HG03442 (cell line): ENCODE results near the gene COQ8A.
A peak's percentile ranks its signal among the peaks of the same experiment; 100 is the strongest.

Experiments used
- ATAC-seq: cut with Tn5 transposase; IDR thresholded peaks from one replicate; pipeline ENCODE4 v1.9.1; 2021; ENCODE audit warnings: mild to moderate bottlenecking, moderate library complexity; ENCODE audit not compliant: unreplicated experiment

The COQ8A gene

DNA sequence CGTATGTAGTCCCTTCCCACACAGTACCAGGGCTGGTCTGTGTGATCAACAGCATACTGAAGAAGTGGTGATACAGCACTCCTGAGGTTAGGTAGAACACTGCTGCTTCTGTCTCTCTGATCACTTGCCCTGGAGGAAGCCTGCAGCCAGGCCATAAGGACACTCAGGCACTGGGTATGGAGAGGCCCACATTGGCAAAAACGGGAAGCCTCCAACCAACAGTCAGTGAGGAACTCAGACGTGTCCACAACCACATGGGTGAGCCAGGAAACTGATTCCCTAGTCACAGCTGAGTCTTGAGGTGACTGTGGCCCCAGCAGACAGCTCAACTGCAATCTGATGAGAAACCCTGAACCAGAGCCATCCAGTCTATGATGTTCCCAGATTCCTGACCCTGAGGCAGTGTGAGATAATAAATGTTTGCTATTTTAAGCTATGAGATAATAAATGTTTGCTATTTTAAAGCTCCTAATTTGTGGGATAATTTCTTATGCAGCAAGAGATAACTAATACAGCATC, 62.5 kb downstream of the COQ8A start:
- ATAC-seq: no peak

DNA sequence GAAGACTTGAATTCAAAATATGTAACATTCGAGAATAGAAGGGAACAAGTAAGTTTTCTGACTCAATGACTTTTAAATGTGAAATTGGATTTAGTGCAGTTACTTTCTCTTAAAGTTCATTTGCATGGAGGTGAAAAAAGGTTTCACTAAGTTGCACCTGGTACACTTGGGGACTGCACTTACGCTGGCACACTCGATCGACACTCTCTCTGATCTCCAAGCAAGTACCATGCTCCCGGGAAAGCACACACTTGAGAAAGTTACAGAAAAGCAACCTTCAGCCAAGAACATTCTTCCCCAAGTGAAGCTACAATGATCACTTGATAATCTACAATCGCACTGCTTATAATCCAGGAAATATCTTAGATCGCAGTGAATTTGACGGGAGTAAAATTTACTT, 63.1 kb downstream of the COQ8A start:
- ATAC-seq: no peak

DNA sequence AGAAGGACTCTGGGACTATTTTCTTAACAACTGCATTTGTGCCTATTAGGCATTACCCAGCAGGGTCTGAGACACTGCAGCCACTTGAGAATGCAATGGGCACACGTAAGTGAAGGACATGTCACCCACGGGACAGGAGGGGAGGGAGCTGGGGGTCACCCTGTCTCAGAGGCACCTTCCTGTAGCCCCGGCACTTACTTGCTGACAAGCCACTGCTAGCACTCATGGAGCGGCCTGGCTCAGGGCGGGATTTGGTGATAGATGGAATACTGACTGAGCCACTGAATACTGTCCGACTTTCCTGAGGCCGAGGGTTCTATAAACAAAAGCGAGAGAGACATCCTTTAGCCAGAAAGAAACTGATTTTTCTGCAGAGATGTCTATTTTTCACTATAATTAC, 64.7 kb downstream of the COQ8A start:
- no peak for ATAC-seq

DNA sequence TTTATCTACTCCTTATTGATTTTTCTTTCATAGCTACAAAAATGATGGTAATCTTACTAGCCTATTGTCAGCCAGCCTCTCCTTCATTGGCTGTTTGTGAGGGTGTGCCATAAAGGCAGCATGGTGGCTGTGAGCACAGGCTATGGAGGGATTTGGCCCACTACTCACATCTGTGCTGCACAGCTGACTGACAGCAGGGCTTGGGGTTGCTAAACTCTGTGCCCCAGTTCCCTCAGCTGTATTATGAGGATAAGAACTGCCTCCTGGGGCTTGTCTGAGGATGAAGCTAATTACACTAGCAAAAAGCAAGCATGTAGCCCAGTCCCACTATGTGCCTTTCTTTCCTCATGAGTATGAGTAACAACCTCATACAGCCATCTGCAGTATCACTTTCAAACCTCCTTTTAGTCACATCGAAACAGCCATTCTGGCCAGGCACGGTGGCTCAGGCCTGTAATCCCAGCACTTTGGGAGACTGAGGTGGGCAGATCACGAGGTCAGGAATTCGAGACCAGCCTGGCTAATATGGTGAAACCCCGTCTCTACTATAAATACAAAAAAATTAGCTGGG, 66.2 kb downstream of the COQ8A start:
- peak; percentile 95 for ATAC-seq

DNA sequence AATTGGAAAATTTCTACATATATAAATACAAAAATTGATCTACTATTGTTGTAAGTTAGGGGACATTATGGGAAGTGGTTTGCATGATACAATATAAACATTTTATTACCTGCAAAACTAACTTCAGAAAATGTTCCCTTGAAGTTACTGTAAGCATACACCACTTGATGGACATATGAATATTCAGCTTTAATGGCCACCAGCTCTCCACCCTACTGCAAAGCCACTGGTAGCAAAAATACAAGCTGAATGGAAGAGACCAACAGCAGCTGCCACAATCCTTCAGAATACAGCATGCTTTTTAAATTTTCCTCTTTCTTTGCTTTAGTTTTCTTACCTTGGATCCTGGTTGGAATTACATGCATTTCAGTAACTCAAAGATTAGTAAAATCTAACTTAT, 69.8 kb downstream of the COQ8A start:
- no peak for ATAC-seq

DNA sequence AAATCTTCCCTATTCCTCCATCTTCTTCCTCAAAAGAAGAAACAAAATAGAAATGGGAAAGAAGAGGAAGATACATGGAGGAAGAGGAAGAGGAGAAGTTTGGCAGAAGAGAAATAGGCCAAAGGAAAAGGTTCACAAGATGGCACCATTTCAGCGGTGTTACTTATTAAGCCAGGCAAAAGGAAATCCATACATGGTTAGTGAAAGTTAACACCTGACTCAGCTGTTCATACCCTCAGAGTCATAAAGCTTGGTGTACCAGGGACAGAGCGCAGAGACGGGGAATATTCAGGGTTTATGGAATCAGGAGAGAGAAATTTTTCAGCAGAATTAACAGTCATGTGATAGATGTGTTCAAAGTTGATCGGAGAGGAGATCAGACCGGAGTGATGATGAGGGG, 70.6 kb downstream of the COQ8A start:
- ATAC-seq: no peak

DNA sequence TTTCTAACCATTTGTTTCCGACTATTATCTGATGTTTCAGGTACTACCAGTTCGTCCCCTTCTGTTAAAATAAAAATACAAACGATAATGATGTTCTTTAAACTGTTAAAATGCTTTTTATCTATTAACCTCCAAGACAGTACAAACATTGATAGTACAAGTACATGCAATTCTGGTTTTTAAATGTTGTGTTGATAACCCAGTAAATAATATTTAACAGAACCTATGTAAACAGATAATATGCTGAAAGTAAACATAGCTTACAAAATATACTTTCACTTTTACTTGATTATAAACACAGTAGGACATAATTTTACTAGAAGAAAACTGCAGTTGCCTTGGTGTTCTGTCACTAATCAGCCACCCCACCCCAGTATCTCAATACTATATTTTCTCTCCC, 76.9 kb downstream of the COQ8A start:
- no peak for ATAC-seq

DNA sequence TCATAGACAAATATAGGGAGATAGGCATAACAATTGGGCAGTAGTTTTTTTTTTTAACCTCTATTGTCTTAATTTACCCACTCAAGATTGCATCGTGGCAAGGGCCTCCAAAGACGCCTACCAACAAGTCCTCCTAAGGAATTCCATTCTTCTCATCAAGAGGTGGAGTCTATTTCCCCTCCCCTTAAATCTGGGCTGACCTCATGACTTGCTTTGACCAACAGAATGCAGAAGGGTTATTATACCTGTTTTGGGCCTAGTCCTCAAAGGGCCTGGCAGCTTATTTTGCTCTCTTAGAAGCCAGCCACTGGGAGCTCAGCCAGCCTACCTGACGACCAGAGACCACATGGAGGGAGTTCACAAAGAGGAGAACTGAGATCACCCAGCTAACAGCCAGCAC, 92.3 kb downstream of the COQ8A start:
- ATAC-seq: no peak

DNA sequence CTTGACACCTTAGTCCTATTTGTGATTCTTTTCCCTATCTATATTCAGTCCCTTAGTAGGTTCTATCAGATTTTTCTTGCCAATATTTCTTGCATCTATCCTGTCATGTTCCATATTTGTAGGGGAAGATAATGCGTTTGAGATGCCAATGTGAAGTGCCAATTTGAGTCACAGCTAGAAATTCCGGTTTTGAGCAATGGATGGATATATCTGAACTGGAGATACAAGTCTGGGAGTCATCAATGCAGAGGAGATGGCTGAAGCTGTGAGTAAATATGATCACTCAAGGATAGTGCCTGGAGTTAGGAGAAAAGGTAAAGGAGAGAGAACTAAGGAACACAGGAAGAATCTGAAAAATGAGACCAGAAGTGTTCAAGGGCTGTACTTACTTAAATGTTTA, 93.8 kb downstream of the COQ8A start:
- no peak for ATAC-seq

DNA sequence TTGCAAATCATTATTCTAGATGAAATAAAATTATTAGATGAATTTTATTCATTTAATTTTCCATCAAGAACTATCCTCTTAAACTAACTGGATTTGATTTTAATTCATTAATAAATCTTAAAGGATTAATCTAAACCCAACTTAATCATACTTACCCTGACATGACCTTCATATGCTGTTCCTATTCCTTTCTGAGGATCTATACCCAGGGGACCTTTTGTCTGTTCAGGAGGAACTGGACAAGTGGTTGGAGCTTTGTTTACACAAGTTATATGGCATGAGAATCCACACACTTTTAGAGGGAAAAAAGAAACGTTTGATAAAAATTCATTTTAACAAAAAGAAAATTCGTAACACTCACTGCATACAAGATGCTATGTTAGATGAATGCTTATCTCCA, 95.2 kb downstream of the COQ8A start:
- no peak for ATAC-seq

DNA sequence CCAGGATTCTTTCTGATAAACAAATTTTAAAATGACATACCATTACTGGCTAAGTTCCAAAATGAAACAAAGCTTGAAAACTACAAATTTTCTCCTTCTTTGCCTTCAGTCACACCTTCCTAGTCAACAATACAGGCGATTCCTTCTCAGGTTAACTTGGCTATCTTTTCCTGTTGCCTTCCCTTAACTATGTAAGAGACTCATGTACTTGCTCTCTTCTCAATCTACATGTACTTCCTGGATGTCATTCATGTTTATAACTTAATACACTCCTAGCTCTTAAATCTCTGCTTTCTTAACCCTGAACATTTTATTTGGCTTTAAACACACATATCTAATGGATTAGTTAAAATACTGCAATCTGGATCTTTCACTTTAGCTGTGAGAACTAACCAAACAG, 97.0 kb downstream of the COQ8A start:
- no peak for ATAC-seq
